DND-41 (cell line): Measurements from ENCODE around the gene NRIP1.

Experiments
- ATAC-seq: fragments of 200-7000 bp; cut with Tn5 transposase; 3 replicates; pipeline ENCODE4 v1.9.1; 2021; ENCODE audit warnings: low read depth; ENCODE audit not compliant: insufficient read depth
- DNase-seq: peaks from one replicate; pipeline ENCODE4 v3.0.0-alpha.2; 2020
- H2AFZ ChIP-seq: 2 replicates; pipeline ENCODE4 v1.6.0; 2012; ENCODE audit warnings: low read depth, low read length
- H3K27ac ChIP-seq: 2 replicates; pipeline ENCODE4 v1.5.1; 2012; ENCODE audit warnings: low read length, inconsistent platforms
- H3K27me3 ChIP-seq: fragments of 200-600 bp; sonication (generic); 2 replicates; pipeline ENCODE4 v1.6.0; 2012; ENCODE audit warnings: low read length, mild to moderate bottlenecking, inconsistent platforms; ENCODE audit not compliant: insufficient read depth, poor library complexity
- H3K36me3 ChIP-seq: 2 replicates; pipeline ENCODE4 v1.5.1; 2012; ENCODE audit warnings: low read length, inconsistent platforms; ENCODE audit not compliant: insufficient read depth
- H3K4me1 ChIP-seq: 2 replicates; pipeline ENCODE4 v1.5.1; 2012; ENCODE audit warnings: mild to moderate bottlenecking, low read length; ENCODE audit not compliant: insufficient read depth
- H3K4me2 ChIP-seq: 2 replicates; pipeline ENCODE4 v1.6.0; 2012; ENCODE audit warnings: mild to moderate bottlenecking, moderate library complexity, low read length, inconsistent platforms; ENCODE audit not compliant: insufficient read depth
- H3K4me3 ChIP-seq, 2 experiments: fragments of 200-600 bp in 1 of 2; shearing (Covaris generic) in 1 of 2; 2 replicates each; pipeline ENCODE4 v1.5.1; 2012 to 2016; ENCODE audit warnings: inconsistent platforms in 2 of 2, low read length in 2 of 2, mild to moderate bottlenecking in 2 of 2, low read depth in 1 of 2, moderate library complexity in 1 of 2
- H3K79me2 ChIP-seq: 2 replicates; pipeline ENCODE4 v1.6.0; 2012; ENCODE audit warnings: low read length, inconsistent platforms; ENCODE audit not compliant: insufficient read depth
- H3K9ac ChIP-seq: 2 replicates; pipeline ENCODE4 v1.6.0; 2012; ENCODE audit warnings: low read depth, mild to moderate bottlenecking, inconsistent platforms, low read length, moderate library complexity
- H3K9me3 ChIP-seq: 2 replicates; pipeline ENCODE4 v1.5.1; 2012; ENCODE audit warnings: low read length, moderate library complexity, mild to moderate bottlenecking, inconsistent platforms; ENCODE audit not compliant: insufficient read depth, severe bottlenecking
- H4K20me1 ChIP-seq: 2 replicates; pipeline ENCODE4 v1.6.0; 2012; ENCODE audit warnings: low read length; ENCODE audit not compliant: insufficient read depth
- EZH2 ChIP-seq: IDR thresholded peaks from 3 replicates; pipeline ENCODE4 v1.6.1; 2012; ENCODE audit warnings: borderline replicate concordance, low read depth, mild to moderate bottlenecking, moderate library complexity, low read length, inconsistent platforms; ENCODE audit not compliant: severe bottlenecking
- TF ChIP-seq, protein P1 (sequence below): IDR thresholded peaks from 2 replicates; pipeline ENCODE4 v1.5.1; 2012; ENCODE audit warnings: borderline replicate concordance, low read length, moderate library complexity, mild to moderate bottlenecking; ENCODE audit not compliant: poor library complexity, severe bottlenecking; ENCODE audit errors: extremely low read depth

NRIP1 gene

DNA sequence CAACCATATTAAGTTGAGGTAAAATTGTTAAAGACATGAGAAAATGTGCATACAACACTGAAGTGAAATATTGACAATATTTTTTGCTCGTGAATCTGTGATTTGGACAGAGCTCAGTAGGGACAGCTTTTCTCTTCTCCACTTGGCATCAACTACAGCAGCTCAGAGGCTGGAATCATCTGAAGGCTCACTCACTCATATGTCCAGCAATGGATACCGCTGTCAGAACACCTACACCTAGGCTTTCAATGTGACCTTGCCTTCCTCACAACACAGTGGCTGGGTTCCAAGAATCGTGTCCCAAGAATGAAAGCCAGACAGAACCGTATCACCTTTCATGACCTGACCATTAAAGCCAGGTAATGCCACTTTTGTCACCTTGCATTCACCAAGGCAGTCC, 115.2 kb downstream of the NRIP1 start:
- no peak overlapping the region for H3K27ac ChIP-seq
- no peak overlapping the region for H3K4me3 ChIP-seq
- no peaks in the 10 kb centered on the region for H3K27me3 ChIP-seq
- H3K79me2 ChIP-seq, result no peaks in the 10 kb centered on the region
- H3K36me3 ChIP-seq, result no peaks in the 10 kb centered on the region
- no peaks in the 10 kb centered on the region for H3K9me3 ChIP-seq
- DNase-seq (no peak), ATAC-seq (no peak)
- TF ChIP-seq EZH2, result no peak
- TF ChIP-seq, protein P1, sequence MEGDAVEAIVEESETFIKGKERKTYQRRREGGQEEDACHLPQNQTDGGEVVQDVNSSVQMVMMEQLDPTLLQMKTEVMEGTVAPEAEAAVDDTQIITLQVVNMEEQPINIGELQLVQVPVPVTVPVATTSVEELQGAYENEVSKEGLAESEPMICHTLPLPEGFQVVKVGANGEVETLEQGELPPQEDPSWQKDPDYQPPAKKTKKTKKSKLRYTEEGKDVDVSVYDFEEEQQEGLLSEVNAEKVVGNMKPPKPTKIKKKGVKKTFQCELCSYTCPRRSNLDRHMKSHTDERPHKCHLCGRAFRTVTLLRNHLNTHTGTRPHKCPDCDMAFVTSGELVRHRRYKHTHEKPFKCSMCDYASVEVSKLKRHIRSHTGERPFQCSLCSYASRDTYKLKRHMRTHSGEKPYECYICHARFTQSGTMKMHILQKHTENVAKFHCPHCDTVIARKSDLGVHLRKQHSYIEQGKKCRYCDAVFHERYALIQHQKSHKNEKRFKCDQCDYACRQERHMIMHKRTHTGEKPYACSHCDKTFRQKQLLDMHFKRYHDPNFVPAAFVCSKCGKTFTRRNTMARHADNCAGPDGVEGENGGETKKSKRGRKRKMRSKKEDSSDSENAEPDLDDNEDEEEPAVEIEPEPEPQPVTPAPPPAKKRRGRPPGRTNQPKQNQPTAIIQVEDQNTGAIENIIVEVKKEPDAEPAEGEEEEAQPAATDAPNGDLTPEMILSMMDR, result no peak
- H3K9ac ChIP-seq, result no peak overlapping the region
- no peak overlapping the region for H2AFZ ChIP-seq
- no peak overlapping the region for H3K4me2 ChIP-seq
- H4K20me1 ChIP-seq, result no peaks in the 10 kb centered on the region
- H3K4me1 ChIP-seq, result no peaks in the 10 kb centered on the region

DNA sequence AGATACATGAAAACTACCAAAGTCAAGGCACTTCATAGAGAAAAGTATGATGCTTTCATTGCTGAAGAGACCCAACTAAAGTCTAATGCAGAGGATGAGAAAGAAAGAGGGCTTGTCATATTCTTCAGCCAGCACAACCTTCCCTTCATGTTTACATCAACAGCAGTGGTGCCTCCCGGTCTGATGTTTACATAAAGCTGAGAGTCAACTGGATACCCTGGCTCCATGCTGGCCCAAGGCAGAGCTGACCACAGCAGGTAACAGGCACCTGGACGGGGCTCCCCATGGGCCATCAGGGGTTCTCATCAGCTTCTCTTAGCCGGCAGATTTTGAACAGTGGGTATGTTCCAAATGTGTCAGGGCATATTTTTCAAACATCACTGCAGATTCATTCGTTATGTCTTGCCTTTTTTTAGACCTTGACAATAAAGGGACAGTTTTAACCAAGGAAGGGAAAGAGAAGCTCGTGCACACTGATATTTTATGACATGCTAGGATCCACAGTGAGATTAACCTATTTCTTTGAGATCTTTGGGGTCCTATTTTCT, 117.1 kb downstream of the NRIP1 start:
- no peak overlapping the region for H2AFZ ChIP-seq

DNA sequence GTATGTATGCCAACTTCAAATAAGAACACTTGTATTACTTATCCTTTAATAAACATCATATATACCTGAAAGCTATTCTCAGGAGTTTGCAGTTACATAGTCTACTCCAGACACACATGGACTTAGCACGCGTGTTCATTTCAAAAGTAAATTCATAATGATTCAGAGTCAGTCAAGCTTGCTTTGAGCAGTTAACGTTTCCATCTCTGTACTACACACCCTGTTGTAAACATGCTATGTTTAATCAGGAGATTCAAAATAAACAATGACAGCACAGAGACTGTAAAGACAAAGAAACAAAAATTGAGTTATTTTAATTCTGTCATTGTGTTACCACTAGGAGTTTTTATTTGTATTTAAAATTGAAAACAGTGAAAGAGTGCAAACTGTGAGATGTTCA, 119.6 kb downstream of the NRIP1 start:
- TF ChIP-seq, protein P1, result no peak
- no peak for TF ChIP-seq EZH2
- H3K27me3 ChIP-seq, result no peaks in the 10 kb centered on the region

More for the DNA sequence above, 117.1 kb downstream of the NRIP1 start:
- Histone ChIP-seq H3K4me1 (no peaks in the 10 kb centered on the region), H3K4me2 (no peak overlapping the region), H3K27ac (no peak overlapping the region), H3K27me3 (no peaks in the 10 kb centered on the region), H3K79me2 (no peaks in the 10 kb centered on the region), H3K36me3 (no peaks in the 10 kb centered on the region), H3K9ac (no peak overlapping the region), H3K4me3 (no peak overlapping the region), H4K20me1 (no peaks in the 10 kb centered on the region), H3K9me3 (no peaks in the 10 kb centered on the region)
- no peak for ATAC-seq
- no peak for DNase-seq
- TF ChIP-seq EZH2, result no peak
- TF ChIP-seq, protein P1, result no peak

More for the DNA sequence above, 119.6 kb downstream of the NRIP1 start:
- Histone ChIP-seq H3K27ac (no peak overlapping the region), H3K79me2 (no peaks in the 10 kb centered on the region), H3K4me3 (no peak overlapping the region), H3K4me2 (no peak overlapping the region), H2AFZ (no peak overlapping the region), H3K36me3 (no peaks in the 10 kb centered on the region), H4K20me1 (no peaks in the 10 kb centered on the region), H3K9me3 (no peaks in the 10 kb centered on the region), H3K9ac (no peak overlapping the region), H3K4me1 (no peaks in the 10 kb centered on the region)
- no peak for DNase-seq
- no peak for ATAC-seq
